Glomerular endothelial cell (primary cell): Measurements from ENCODE around the gene CALML3. TPM values are rescaled to one million over a fixed set of nuclear protein-coding genes. Genes with fewer than 3 reads are reported as not detected.

Experiments used
- DNase-seq: peaks from one replicate; pipeline ENCODE4 v3.0.0-alpha.2; 2011; ENCODE audit warnings: low read depth, low spot score; ENCODE audit errors: extremely low read depth
- total RNA-seq: library from RNA; depleted of rRNA; stranded (reverse); fragments of >200 nt; gene quantifications from 2 replicates; pipeline ENCODE4 v1.2.3, GENCODE V29; 2015

Gene CALML3
- total RNA-seq, 1 donor from 2014 or later, result not detected

GRCh38 chr10:5565671-5566581 lies 41.2 kb downstream of the CALML3 start:
- no peak for DNase-seq

- no peak for DNase-seq
Observed at GRCh38 chr10:5566614-5567013, 41.9 kb downstream of the CALML3 start.

- DNase-seq, result no peak
Observed at GRCh38 chr10:5567477-5567876, 42.7 kb downstream of the CALML3 start.

GRCh38 chr10:5568984-5569383 lies 44.2 kb downstream of the CALML3 start:
- DNase-seq, result no peak

- no peak for DNase-seq
Observed at GRCh38 chr10:5569568-5569967, 44.8 kb downstream of the CALML3 start.

- DNase-seq, result no peak
Observed at GRCh38 chr10:5570007-5570655, 45.4 kb downstream of the CALML3 start.

- DNase-seq, result no peak
Observed at GRCh38 chr10:5570979-5571810, 46.4 kb downstream of the CALML3 start.

GRCh38 chr10:5571826-5572225 lies 47.1 kb downstream of the CALML3 start:
- no peak for DNase-seq

GRCh38 chr10:5573319-5573950 lies 48.7 kb downstream of the CALML3 start:
- DNase-seq, result no peak

GRCh38 chr10:5573968-5574641 lies 49.3 kb downstream of the CALML3 start:
- DNase-seq, result no peak

GRCh38 chr10:5574642-5575131 lies 49.9 kb downstream of the CALML3 start:
- DNase-seq, result no peak

GRCh38 chr10:5575144-5575481 lies 50.4 kb downstream of the CALML3 start:
- no peak for DNase-seq

- no peak for DNase-seq
Observed at GRCh38 chr10:5575482-5576153, 50.9 kb downstream of the CALML3 start.

GRCh38 chr10:5576154-5576748 lies 51.5 kb downstream of the CALML3 start:
- DNase-seq, result no peak

Other genes starting within 250 kb of the CALML3 start
- gene UCN3, start 160.0 kb upstream of the CALML3 start, total RNA-seq, result not detected in 2 replicates
- gene TUBAL3, start 120.1 kb upstream of the CALML3 start, total RNA-seq, result 0.12 TPM in 1 of 2 replicates, not detected in the other
- gene NET1, start 112.4 kb upstream of the CALML3 start, total RNA-seq, result 25.7 and 48.1 TPM in 2 replicates
- not detected in 2 replicates for gene CALML5, start 25.4 kb upstream of the CALML3 start, total RNA-seq
- gene ASB13, start 141.6 kb downstream of the CALML3 start, total RNA-seq, result 12.4 and 13.8 TPM in 2 replicates
- 35.7 and 66.7 TPM in 2 replicates for gene TASOR2, start 159.9 kb downstream of the CALML3 start, total RNA-seq